Chondrocyte (in vitro differentiated cells): Measurements from ENCODE around the gene OR1C1. TPM values are rescaled to one million over a fixed set of nuclear protein-coding genes. Genes with fewer than 3 reads are reported as not detected.
"Not testable (repeated sequence)": the region's sequence is repeated elsewhere in the genome, so short reads cannot be mapped to it uniquely, and the experiment has no call there.

Source experiments
- DNase-seq: peaks from one replicate; pipeline ENCODE4 v3.0.0; 2021; ENCODE audit warnings: mixed read lengths, low spot score
- H3K27ac Mint-ChIP-seq: one replicate; pipeline ENCODE4 v1.8.0; 2021; ENCODE audit warnings: mild to moderate bottlenecking, moderate library complexity, mixed read lengths; ENCODE audit not compliant: unreplicated experiment
- H3K27me3 Mint-ChIP-seq: 2 replicates; pipeline ENCODE4 v1.8.0; 2021; ENCODE audit warnings: low read depth, mixed read lengths
- H3K36me3 Mint-ChIP-seq: 2 replicates; pipeline ENCODE4 v1.8.0; 2021; ENCODE audit warnings: low read depth, mixed read lengths
- H3K4me1 Mint-ChIP-seq: 2 replicates; pipeline ENCODE4 v1.8.0; 2021; ENCODE audit warnings: low read depth, mild to moderate bottlenecking, mixed read lengths
- H3K4me3 Mint-ChIP-seq: one replicate; pipeline ENCODE4 v1.8.0; 2021; ENCODE audit warnings: mild to moderate bottlenecking, moderate library complexity, mixed read lengths; ENCODE audit not compliant: unreplicated experiment
- H3K9me3 Mint-ChIP-seq: 2 replicates; pipeline ENCODE4 v1.8.0; 2021; ENCODE audit warnings: low read depth, mixed read lengths
- CTCF ChIP-seq: fragments of 200-600 bp; sonication (generic); IDR thresholded peaks from 2 replicates; pipeline ENCODE4 v1.5.0; 2021; ENCODE audit warnings: antibody characterized with exemption, mild to moderate bottlenecking, moderate library complexity
- long read RNA-seq: library from polyadenylated mRNA; stranded (forward); transcript quantifications from one replicate; pipeline ENCODE4 v2.0.0, GENCODE V29; 2021
- total RNA-seq: library from RNA; stranded (reverse); gene quantifications from 3 replicates; pipeline ENCODE4 v1.2.1, GENCODE V29; 2021

Gene OR1C1, protein sequence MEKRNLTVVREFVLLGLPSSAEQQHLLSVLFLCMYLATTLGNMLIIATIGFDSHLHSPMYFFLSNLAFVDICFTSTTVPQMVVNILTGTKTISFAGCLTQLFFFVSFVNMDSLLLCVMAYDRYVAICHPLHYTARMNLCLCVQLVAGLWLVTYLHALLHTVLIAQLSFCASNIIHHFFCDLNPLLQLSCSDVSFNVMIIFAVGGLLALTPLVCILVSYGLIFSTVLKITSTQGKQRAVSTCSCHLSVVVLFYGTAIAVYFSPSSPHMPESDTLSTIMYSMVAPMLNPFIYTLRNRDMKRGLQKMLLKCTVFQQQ
- not detected in 3 replicates for total RNA-seq
- long read RNA-seq = 0 reads

DNA sequence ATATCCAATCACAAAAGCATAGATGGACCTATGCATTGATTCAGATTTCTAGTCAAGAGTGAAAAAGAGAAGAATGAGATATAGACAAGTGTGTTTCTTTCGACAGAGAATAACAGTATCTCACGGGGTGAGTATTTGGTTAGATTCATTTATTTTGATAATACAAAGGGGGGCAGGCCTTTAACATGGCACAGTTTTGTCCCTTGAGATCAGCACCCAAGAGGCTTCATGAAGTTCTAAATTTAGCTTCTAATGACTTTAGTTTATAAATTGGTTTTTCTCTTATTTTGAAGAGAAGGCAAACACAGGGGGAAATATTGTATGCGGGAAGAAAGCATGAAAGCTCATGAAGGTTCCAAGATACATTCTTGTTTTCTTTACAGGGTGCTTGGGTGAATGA is at the start of gene OR1C1:
OR1C1 (minus strand) TSS at position 101 of the 400 bp plus-strand sequence. CDS start 2,150 bp downstream, outside the sequence.
- no peak within 1 kb of the TSS for H3K4me3 Mint-ChIP-seq
- peaks cover 18% of the 10 kb centered on the region for H3K9me3 Mint-ChIP-seq
- H3K27me3 Mint-ChIP-seq = no peaks in the 10 kb centered on the region
- H3K27ac Mint-ChIP-seq = no peak within 1 kb of the TSS
- H3K4me1 Mint-ChIP-seq = no peaks in the 10 kb centered on the region
- no peak for DNase-seq
- TF ChIP-seq CTCF = no peak
- H3K36me3 Mint-ChIP-seq = no peaks in the 10 kb centered on the region

GRCh38 chr1:247797518-247797917 is 37.2 kb upstream of the OR1C1 start:
- Mint-ChIP-seq H3K27ac (no peak overlapping the region), H3K4me3 (no peak overlapping the region), H3K9me3 (peaks cover 24% of the 10 kb centered on the region), H3K36me3 (no peaks in the 10 kb centered on the region), H3K27me3 (no peaks in the 10 kb centered on the region), H3K4me1 (no peaks in the 10 kb centered on the region)
- no peak for DNase-seq
- TF ChIP-seq CTCF = no peak

- H3K4me1 Mint-ChIP-seq = no peaks in the 10 kb centered on the region
- H3K27ac Mint-ChIP-seq = no peak overlapping the region
- H3K27me3 Mint-ChIP-seq = no peaks in the 10 kb centered on the region
- DNase-seq = no peak
- H3K9me3 Mint-ChIP-seq = peaks cover 25% of the 10 kb centered on the region
- no peaks in the 10 kb centered on the region for H3K36me3 Mint-ChIP-seq
- no peak overlapping the region for H3K4me3 Mint-ChIP-seq
- no peak for TF ChIP-seq CTCF
Observed at GRCh38 chr1:247769603-247770002, 9.2 kb upstream of the OR1C1 start.

DNA sequence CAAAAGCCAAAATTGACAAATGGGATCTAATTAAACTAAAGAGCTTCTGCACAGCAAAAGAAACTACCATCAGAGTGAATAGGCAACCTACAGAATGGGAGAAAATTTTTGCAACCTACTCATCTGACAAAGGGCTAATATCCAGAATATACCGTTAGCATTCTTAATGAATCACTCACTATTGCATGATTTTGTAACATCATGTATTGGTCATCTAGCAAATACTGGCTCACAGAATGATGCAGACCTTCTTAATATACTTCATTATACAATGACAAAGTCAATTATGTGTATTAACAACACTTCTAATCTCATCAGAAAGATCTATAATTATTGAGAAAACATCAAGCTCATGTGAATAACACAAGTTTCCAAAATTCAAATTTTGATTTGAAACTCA is 6.0 kb downstream of the OR1C1 start:
- not testable (repeated sequence) for DNase-seq, H3K27ac Mint-ChIP-seq, H3K27me3 Mint-ChIP-seq, H3K4me3 Mint-ChIP-seq, H3K4me1 Mint-ChIP-seq, H3K36me3 Mint-ChIP-seq
- H3K9me3 Mint-ChIP-seq = peaks cover 27% of the 10 kb centered on the region

- Mint-ChIP-seq H3K27me3 (no peaks in the 10 kb centered on the region), H3K4me1 (peaks cover 3% of the 10 kb centered on the region), H3K9me3 (peaks cover 23% of the 10 kb centered on the region), H3K4me3 (no peak overlapping the region), H3K36me3 (no peaks in the 10 kb centered on the region), H3K27ac (no peak overlapping the region)
- no peak for TF ChIP-seq CTCF
- DNase-seq = peak; percentile 77
Observed at GRCh38 chr1:247749870-247750269, 10.5 kb downstream of the OR1C1 start.

- peaks cover 3% of the 10 kb centered on the region for H3K4me1 Mint-ChIP-seq
- no peaks in the 10 kb centered on the region for H3K27me3 Mint-ChIP-seq
- peak within 1 kb of the TSS; percentile 73 for H3K27ac Mint-ChIP-seq
- H3K9me3 Mint-ChIP-seq = peaks cover 35% of the 10 kb centered on the region
- H3K36me3 Mint-ChIP-seq = no peaks in the 10 kb centered on the region
- TF ChIP-seq CTCF = no peak
- no peak within 1 kb of the TSS for H3K4me3 Mint-ChIP-seq
- no peak for DNase-seq
Observed at GRCh38 chr1:247748041-247748440, 12.3 kb downstream of the OR1C1 start, which contains the start of gene OR14A2. TSS of gene OR14A2 (minus strand) at chr1:247748141.
